Measurements from ENCODE around the gene SFRP5.

- TF ChIP-seq, protein P1, sequence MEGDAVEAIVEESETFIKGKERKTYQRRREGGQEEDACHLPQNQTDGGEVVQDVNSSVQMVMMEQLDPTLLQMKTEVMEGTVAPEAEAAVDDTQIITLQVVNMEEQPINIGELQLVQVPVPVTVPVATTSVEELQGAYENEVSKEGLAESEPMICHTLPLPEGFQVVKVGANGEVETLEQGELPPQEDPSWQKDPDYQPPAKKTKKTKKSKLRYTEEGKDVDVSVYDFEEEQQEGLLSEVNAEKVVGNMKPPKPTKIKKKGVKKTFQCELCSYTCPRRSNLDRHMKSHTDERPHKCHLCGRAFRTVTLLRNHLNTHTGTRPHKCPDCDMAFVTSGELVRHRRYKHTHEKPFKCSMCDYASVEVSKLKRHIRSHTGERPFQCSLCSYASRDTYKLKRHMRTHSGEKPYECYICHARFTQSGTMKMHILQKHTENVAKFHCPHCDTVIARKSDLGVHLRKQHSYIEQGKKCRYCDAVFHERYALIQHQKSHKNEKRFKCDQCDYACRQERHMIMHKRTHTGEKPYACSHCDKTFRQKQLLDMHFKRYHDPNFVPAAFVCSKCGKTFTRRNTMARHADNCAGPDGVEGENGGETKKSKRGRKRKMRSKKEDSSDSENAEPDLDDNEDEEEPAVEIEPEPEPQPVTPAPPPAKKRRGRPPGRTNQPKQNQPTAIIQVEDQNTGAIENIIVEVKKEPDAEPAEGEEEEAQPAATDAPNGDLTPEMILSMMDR (IDR thresholded peaks at IDR 0.05) = no peak
- no peak for TF ChIP-seq POLR2A (IDR thresholded peaks at IDR 0.05)
Measured at GRCh38 chr10:97782455-97783228, 10.8 kb upstream of the SFRP5 start.

Measured in lower leg skin (tissue), 3 donors.